HepG2 (cell line): ENCODE results near the gene JPT2. TPM values are rescaled to one million over a fixed set of nuclear protein-coding genes. Genes with fewer than 3 reads are reported as not detected.

Experiments
- ATAC-seq: fragments of 200-7000 bp; cut with Tn5 transposase; 3 replicates; pipeline ENCODE4 v1.9.1; 2020; ENCODE audit warnings: mild to moderate bottlenecking, moderate library complexity
- BruUV-seq: library from RNA; stranded (reverse); fragments of 400-500 nt; replicated peaks from 2 replicates; lab custom pipeline; 2021; lab: Mats Ljungman, UMichigan
- CTCF ChIA-PET: fragments of 300-600 bp; formaldehyde crosslinking; extraction: SDS; loops from one replicate; lab custom pipeline; 2021; ENCODE audit warnings: low total read pairs, inconsistent platforms, low intra/inter-chr PET ratio; lab: Yijun Ruan, JAX
- POLR2A ChIA-PET: fragments of 350-600 bp; sonication (Branson Sonifier 250); formaldehyde crosslinking; loops from one replicate; lab custom pipeline; 2020; ENCODE audit warnings: antibody characterized with exemption, inconsistent platforms; lab: Yijun Ruan, JAX
- DNase-seq: peaks from one replicate; pipeline ENCODE4 v3.0.0-alpha.2; 2015; ENCODE audit warnings: low spot score
- FAIRE-seq: peaks from 3 replicates; lab custom pipeline; 2011; peaks lifted over from hg19 to GRCh38; lab: Jason Lieb, UNC
- H2AFZ ChIP-seq: one replicate; pipeline ENCODE4 v1.6.1; 2011; ENCODE audit warnings: low read length, inconsistent platforms
- H3K27ac ChIP-seq: fragments of 300-600 bp; 3 replicates; pipeline ENCODE4 v1.8.0; 2011; ENCODE audit warnings: mixed run types, mild to moderate bottlenecking, mixed read lengths, low read length, inconsistent platforms; ENCODE audit not compliant: insufficient read depth; ENCODE audit errors: extremely low read length
- H3K27me3 ChIP-seq, 2 experiments: fragments of 200-600 bp in 1 of 2; 2 replicates in 1 of 2; 3 replicates in 1 of 2; pipeline versions ENCODE4 v1.6.0 to v1.8.0; 2011; ENCODE audit warnings: low read length in 2 of 2, mild to moderate bottlenecking in 2 of 2, moderate library complexity in 2 of 2, inconsistent platforms in 1 of 2; ENCODE audit not compliant: insufficient read depth in 2 of 2, control insufficient read depth in 1 of 2
- H3K36me3 ChIP-seq, 2 experiments: fragments of 200-600 bp in 1 of 2; replicated peaks in 1 of 2; 2 replicates in 1 of 2; 3 replicates in 1 of 2; pipeline versions ENCODE4 v1.5.1 to v1.8.0; 2011; ENCODE audit warnings: low read length in 2 of 2, inconsistent platforms in 1 of 2; ENCODE audit not compliant: insufficient read depth in 2 of 2, control insufficient read depth in 1 of 2
- H3K4me1 ChIP-seq: 2 replicates; pipeline ENCODE4 v1.5.1; 2012; ENCODE audit warnings: low read length, inconsistent platforms; ENCODE audit not compliant: insufficient read depth
- H3K4me2 ChIP-seq: 2 replicates; pipeline ENCODE4 v1.6.0; 2011; ENCODE audit warnings: low read depth, low read length, inconsistent platforms
- H3K4me3 ChIP-seq, 3 experiments: fragments of 200-600 bp in 1 of 3; sonication (generic), shearing (Covaris generic) in 1 of 3; replicated peaks in 1 of 3; 2 replicates each; pipeline ENCODE4 v1.5.1; 2011 to 2016; ENCODE audit warnings: low read length in 3 of 3, inconsistent platforms in 2 of 3, low read depth in 2 of 3, mild to moderate bottlenecking in 2 of 3, control low read depth in 1 of 3, mixed read lengths in 1 of 3; ENCODE audit not compliant: insufficient read depth in 1 of 3
- H3K79me2 ChIP-seq: one replicate; pipeline ENCODE4 v1.6.1; 2011; ENCODE audit warnings: low read length, inconsistent platforms; ENCODE audit not compliant: insufficient read depth
- H3K9ac ChIP-seq: 2 replicates; pipeline ENCODE4 v1.6.0; 2011; ENCODE audit warnings: mild to moderate bottlenecking, low read depth, low read length, inconsistent platforms; ENCODE audit not compliant: insufficient read depth
- H3K9me3 ChIP-seq: 2 replicates; pipeline ENCODE4 v1.5.1; 2012; ENCODE audit warnings: mild to moderate bottlenecking, low read length
- H4K20me1 ChIP-seq: 2 replicates; pipeline ENCODE4 v1.6.0; 2011; ENCODE audit warnings: inconsistent platforms, mild to moderate bottlenecking, low read length, moderate library complexity; ENCODE audit not compliant: insufficient read depth
- DMAP1 ChIP-seq: IDR thresholded peaks from 2 replicates; pipeline ENCODE4 v1.6.1; 2016
- IRF2 ChIP-seq: IDR thresholded peaks from 2 replicates; pipeline ENCODE4 v1.6.1; 2018; ENCODE audit warnings: missing genetic modification reagents, missing compliant biosample characterization
- KLF11 ChIP-seq: IDR thresholded peaks from 2 replicates; pipeline ENCODE4 v1.6.1; 2016; ENCODE audit warnings: missing compliant biosample characterization
- PRPF4 ChIP-seq: fragments of 200-400 bp; formaldehyde crosslinking; IDR thresholded peaks from 2 replicates; pipeline ENCODE4 v1.6.1; 2016; ENCODE audit warnings: low read length, low read depth; ENCODE audit not compliant: poor library complexity, severe bottlenecking
- ZNF350 ChIP-seq: sonication (generic); formaldehyde crosslinking; IDR thresholded peaks from 2 replicates; pipeline ENCODE4 v1.4.0; 2020; ENCODE audit warnings: mild to moderate bottlenecking, low read depth, missing genetic modification reagents, borderline replicate concordance
- ZNF577 ChIP-seq: sonication (generic); formaldehyde crosslinking; IDR thresholded peaks from 2 replicates; pipeline ENCODE4 v1.4.0; 2020; ENCODE audit warnings: mild to moderate bottlenecking, low read depth, missing genetic modification reagents, borderline replicate concordance
- WGBS: methylation state at CpG from one replicate; pipeline ENCODE4 v1.1.6; 2017; ENCODE audit warnings: low lambda C conversion rate; 5-methylcytosine and 5-hydroxymethylcytosine counted together
- in situ Hi-C: cut with HindIII; loops from 2 replicates; pipeline ENCODE4 v1.10.0; 2017; ENCODE audit warnings: low pct_unique_long_range_greater_than_20kb; ENCODE audit not compliant: extremely low pct_ligation_motif_present
- intact Hi-C: fragments of 100-400 bp; cut with micrococcal nuclease; formaldehyde crosslinking; loops from one replicate; pipeline ENCODE4 v1.10.0; 2022; ENCODE audit not compliant: unreplicated experiment
- polyA plus RNA-seq, 8 experiments: library from polyadenylated mRNA; depleted of rRNA in 3 of 8; stranded (reverse) in 7 of 8; unstranded in 1 of 8; fragments of >200 nt; fragmentation: Illumina TruSeq in 4 of 8; extraction: Trizol in 4 of 8; gene quantifications; 2 replicates each; pipeline versions ENCODE4 v1.2.1 to v1.2.3, GENCODE V29; 2011 to 2016; ENCODE audit warnings: low read depth in 4 of 8, missing spikeins in 1 of 8, mixed read lengths in 1 of 8; ENCODE audit not compliant: insufficient read depth in 1 of 8
- total RNA-seq, 5 experiments: library from RNA; depleted of rRNA; stranded (reverse); fragments of >200 nt; fragmentation: Illumina TruSeq; extraction: Trizol; gene quantifications; 2 replicates each; pipeline ENCODE4 v1.2.3, GENCODE V29; 2016; ENCODE audit warnings: low read depth in 1 of 5
- TF ChIP-seq, protein P1 (sequence below): sonication (generic); formaldehyde crosslinking; IDR thresholded peaks from 2 replicates; pipeline ENCODE4 v1.4.0; 2020; ENCODE audit warnings: missing genetic modification reagents
- TF ChIP-seq, protein P2 (sequence below): sonication (generic); formaldehyde crosslinking; IDR thresholded peaks from 2 replicates; pipeline ENCODE4 v1.4.0; 2020; ENCODE audit warnings: missing genetic modification reagents, borderline replicate concordance

JPT2 gene
- total and polyA plus RNA-seq, 2 of the 13 experiments (the other 11 are each of a cell fraction or from before 2014, with no cell fraction given), result 53.5 to 89.4 TPM

DNA sequence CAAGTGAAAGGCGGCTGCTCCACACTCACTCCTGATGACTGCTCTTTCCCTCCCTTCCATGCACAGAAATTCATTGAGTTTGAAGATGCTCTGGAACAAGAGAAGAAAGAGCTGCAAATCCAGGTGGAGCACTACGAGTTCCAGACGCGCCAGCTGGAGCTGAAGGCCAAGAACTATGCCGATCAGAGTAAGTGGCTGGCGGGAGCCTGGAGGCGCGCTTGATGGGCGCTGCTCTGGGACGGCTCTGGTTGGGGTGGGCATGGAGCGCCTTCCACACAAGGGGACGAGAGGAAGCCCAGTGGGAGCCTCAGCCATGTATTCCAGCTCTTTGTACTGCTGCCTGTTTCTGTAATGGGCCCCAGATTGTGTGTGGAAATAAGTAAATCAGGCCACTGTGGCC is 46.4 kb downstream of the JPT2 start:
- no peak overlapping the region for H3K27ac ChIP-seq
- H3K9me3 ChIP-seq, result no peaks in the 10 kb centered on the region
- no peak overlapping the region for H2AFZ ChIP-seq
- 96% methylated on average over 8 of the region's 12 CpGs for WGBS
- no peak overlapping the region for H3K9ac ChIP-seq
- H4K20me1 ChIP-seq, result peaks cover 10% of the 10 kb centered on the region
- BruUV-seq, result no TSS peak
- ChIA-PET CTCF (no interaction called here), POLR2A (interaction anchor here (1.7 kb wide), 1 partner anchor 46 kb away, joined by 8 read pairs; the partner anchor contains the start of gene JPT2)
- ATAC-seq (no peak), DNase-seq (no peak), FAIRE-seq (no peak)
- intact Hi-C loops (no loop called here), in situ Hi-C loops (no loop called here)
- no peak overlapping the region for H3K4me3 ChIP-seq
- H3K4me2 ChIP-seq, result no peak overlapping the region
- H3K27me3 ChIP-seq, result no peaks in the 10 kb centered on the region
- peaks cover 6% of the 10 kb centered on the region for H3K79me2 ChIP-seq
- peaks cover 27 to 39% of the 10 kb centered on the region in 2 experiments; a peak in 4 of 5 replicates for H3K36me3 ChIP-seq
- H3K4me1 ChIP-seq, result peaks cover 41% of the 10 kb centered on the region
- TF ChIP-seq ZNF350 (CRISPR knock-in tag), result no peak
- no peak for TF ChIP-seq PRPF4
- TF ChIP-seq, protein P1, sequence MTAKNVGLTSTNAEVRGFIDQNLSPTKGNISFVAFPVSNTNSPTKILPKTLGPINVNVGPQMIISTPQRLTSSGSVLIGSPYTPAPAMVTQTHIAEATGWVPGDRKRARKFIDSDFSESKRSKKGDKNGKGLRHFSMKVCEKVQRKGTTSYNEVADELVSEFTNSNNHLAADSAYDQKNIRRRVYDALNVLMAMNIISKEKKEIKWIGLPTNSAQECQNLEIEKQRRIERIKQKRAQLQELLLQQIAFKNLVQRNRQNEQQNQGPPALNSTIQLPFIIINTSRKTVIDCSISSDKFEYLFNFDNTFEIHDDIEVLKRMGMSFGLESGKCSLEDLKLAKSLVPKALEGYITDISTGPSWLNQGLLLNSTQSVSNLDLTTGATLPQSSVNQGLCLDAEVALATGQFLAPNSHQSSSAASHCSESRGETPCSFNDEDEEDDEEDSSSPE (CRISPR knock-in tag), result no peak
- TF ChIP-seq KLF11 (CRISPR knock-in tag), result no peak
- TF ChIP-seq DMAP1 (CRISPR knock-in tag), result no peak
- TF ChIP-seq ZNF577 (CRISPR knock-in tag), result no peak
- TF ChIP-seq IRF2 (CRISPR knock-in tag), result no peak
- TF ChIP-seq, protein P2, sequence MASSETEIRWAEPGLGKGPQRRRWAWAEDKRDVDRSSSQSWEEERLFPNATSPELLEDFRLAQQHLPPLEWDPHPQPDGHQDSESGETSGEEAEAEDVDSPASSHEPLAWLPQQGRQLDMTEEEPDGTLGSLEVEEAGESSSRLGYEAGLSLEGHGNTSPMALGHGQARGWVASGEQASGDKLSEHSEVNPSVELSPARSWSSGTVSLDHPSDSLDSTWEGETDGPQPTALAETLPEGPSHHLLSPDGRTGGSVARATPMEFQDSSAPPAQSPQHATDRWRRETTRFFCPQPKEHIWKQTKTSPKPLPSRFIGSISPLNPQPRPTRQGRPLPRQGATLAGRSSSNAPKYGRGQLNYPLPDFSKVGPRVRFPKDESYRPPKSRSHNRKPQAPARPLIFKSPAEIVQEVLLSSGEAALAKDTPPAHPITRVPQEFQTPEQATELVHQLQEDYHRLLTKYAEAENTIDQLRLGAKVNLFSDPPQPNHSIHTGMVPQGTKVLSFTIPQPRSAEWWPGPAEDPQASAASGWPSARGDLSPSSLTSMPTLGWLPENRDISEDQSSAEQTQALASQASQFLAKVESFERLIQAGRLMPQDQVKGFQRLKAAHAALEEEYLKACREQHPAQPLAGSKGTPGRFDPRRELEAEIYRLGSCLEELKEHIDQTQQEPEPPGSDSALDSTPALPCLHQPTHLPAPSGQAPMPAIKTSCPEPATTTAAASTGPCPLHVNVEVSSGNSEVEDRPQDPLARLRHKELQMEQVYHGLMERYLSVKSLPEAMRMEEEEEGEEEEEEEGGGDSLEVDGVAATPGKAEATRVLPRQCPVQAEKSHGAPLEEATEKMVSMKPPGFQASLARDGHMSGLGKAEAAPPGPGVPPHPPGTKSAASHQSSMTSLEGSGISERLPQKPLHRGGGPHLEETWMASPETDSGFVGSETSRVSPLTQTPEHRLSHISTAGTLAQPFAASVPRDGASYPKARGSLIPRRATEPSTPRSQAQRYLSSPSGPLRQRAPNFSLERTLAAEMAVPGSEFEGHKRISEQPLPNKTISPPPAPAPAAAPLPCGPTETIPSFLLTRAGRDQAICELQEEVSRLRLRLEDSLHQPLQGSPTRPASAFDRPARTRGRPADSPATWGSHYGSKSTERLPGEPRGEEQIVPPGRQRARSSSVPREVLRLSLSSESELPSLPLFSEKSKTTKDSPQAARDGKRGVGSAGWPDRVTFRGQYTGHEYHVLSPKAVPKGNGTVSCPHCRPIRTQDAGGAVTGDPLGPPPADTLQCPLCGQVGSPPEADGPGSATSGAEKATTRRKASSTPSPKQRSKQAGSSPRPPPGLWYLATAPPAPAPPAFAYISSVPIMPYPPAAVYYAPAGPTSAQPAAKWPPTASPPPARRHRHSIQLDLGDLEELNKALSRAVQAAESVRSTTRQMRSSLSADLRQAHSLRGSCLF (CRISPR knock-in tag), result no peak
